Measurements from ENCODE around the gene ALDH1L1.

ALDH1L1 gene

GRCh38 chr3:126154391-126155279, 25.8 kb downstream of the ALDH1L1 start:
- DNase-seq (ENCODE audit: low read depth, low spot score): no peak

- DNase-seq (ENCODE audit: low read depth, low spot score): no peak
Measured at GRCh38 chr3:126153695-126154360, 26.6 kb downstream of the ALDH1L1 start.

GRCh38 chr3:126152901-126153694, 27.3 kb downstream of the ALDH1L1 start:
- no peak for DNase-seq (ENCODE audit: low read depth, low spot score)

GRCh38 chr3:126152458-126152857, 27.9 kb downstream of the ALDH1L1 start:
- DNase-seq (ENCODE audit: low read depth, low spot score): no peak

GRCh38 chr3:126151562-126152302, 28.7 kb downstream of the ALDH1L1 start:
- DNase-seq (ENCODE audit: low read depth, low spot score): no peak

- DNase-seq (ENCODE audit: low read depth, low spot score): no peak
Measured at GRCh38 chr3:126149960-126150515, 30.3 kb downstream of the ALDH1L1 start.

- DNase-seq (ENCODE audit: low read depth, low spot score): no peak
Measured at GRCh38 chr3:126149256-126149902, 31.0 kb downstream of the ALDH1L1 start.

GRCh38 chr3:126147932-126148683, 32.3 kb downstream of the ALDH1L1 start:
- DNase-seq (ENCODE audit: low read depth, low spot score): no peak

- DNase-seq (ENCODE audit: low read depth, low spot score): no peak
Measured at GRCh38 chr3:126147147-126147931, 33.0 kb downstream of the ALDH1L1 start.

- DNase-seq (ENCODE audit: low read depth, low spot score): no peak
Measured at GRCh38 chr3:126146525-126147146, 33.8 kb downstream of the ALDH1L1 start.

GRCh38 chr3:126146034-126146433, 34.4 kb downstream of the ALDH1L1 start:
- DNase-seq (ENCODE audit: low read depth, low spot score): no peak

- no peak for DNase-seq (ENCODE audit: low read depth, low spot score)
Measured at GRCh38 chr3:126142652-126143051, 37.7 kb downstream of the ALDH1L1 start.

- no peak for DNase-seq (ENCODE audit: low read depth, low spot score)
Measured at GRCh38 chr3:126137490-126138130, 42.8 kb downstream of the ALDH1L1 start.

- DNase-seq (ENCODE audit: low read depth, low spot score): no peak
Measured at GRCh38 chr3:126136428-126137220, 43.8 kb downstream of the ALDH1L1 start.

- no peak for DNase-seq (ENCODE audit: low read depth, low spot score)
Measured at GRCh38 chr3:126135406-126136076, 44.8 kb downstream of the ALDH1L1 start.

GRCh38 chr3:126135071-126135405, 45.3 kb downstream of the ALDH1L1 start:
- no peak for DNase-seq (ENCODE audit: low read depth, low spot score)
